HEK293 (cell line): ENCODE measurements around the gene PPY.

Source experiments
- SCRT1 ChIP-seq: fragments of 450-650 bp; formaldehyde crosslinking; IDR thresholded peaks from 2 replicates; pipeline ENCODE4 v1.5.1; 2016; ENCODE audit warnings: missing biosample characterization, missing genetic modification characterization, borderline replicate concordance
- SP7 ChIP-seq: fragments of 450-650 bp; formaldehyde crosslinking; IDR thresholded peaks from 2 replicates; pipeline ENCODE4 v1.5.1; 2016; ENCODE audit warnings: missing biosample characterization, missing genetic modification characterization
- ZFP3 ChIP-seq: fragments of 450-650 bp; formaldehyde crosslinking; IDR thresholded peaks from 2 replicates; pipeline ENCODE4 v1.5.1; 2016; ENCODE audit warnings: low read depth, missing biosample characterization, missing genetic modification characterization
- ZNF169 ChIP-seq: fragments of 450-650 bp; formaldehyde crosslinking; IDR thresholded peaks from 2 replicates; pipeline ENCODE4 v1.5.1; 2016; ENCODE audit warnings: missing biosample characterization, missing genetic modification characterization
- ZNF24 ChIP-seq: fragments of 450-650 bp; formaldehyde crosslinking; IDR thresholded peaks from 2 replicates; pipeline ENCODE4 v1.5.1; 2016; ENCODE audit warnings: missing biosample characterization, missing genetic modification characterization
- ZNF292 ChIP-seq: fragments of 450-650 bp; formaldehyde crosslinking; IDR thresholded peaks from 2 replicates; pipeline ENCODE4 v1.5.1; 2016; ENCODE audit warnings: low read depth, missing biosample characterization, missing genetic modification characterization, borderline replicate concordance
- ZNF341 ChIP-seq: fragments of 450-650 bp; formaldehyde crosslinking; IDR thresholded peaks from 2 replicates; pipeline ENCODE4; 2016; ENCODE audit warnings: low read depth, missing biosample characterization, missing genetic modification characterization
- ZNF433 ChIP-seq: fragments of 450-650 bp; formaldehyde crosslinking; IDR thresholded peaks from 2 replicates; pipeline ENCODE4 v1.5.1; 2016; ENCODE audit warnings: missing biosample characterization, missing genetic modification characterization, low read depth
- TF ChIP-seq, protein P1 (sequence below): fragments of 450-650 bp; formaldehyde crosslinking; IDR thresholded peaks from 2 replicates; pipeline ENCODE4 v1.5.1; 2016; ENCODE audit warnings: missing biosample characterization, missing genetic modification characterization
- TF ChIP-seq, protein P2 (sequence below): fragments of 450-650 bp; formaldehyde crosslinking; IDR thresholded peaks from 2 replicates; pipeline ENCODE4; 2016; ENCODE audit warnings: missing biosample characterization, missing genetic modification characterization
- TF ChIP-seq, protein P3 (sequence below): fragments of 450-650 bp; formaldehyde crosslinking; IDR thresholded peaks from 2 replicates; pipeline ENCODE4 v1.5.1; 2016; ENCODE audit warnings: missing biosample characterization, missing genetic modification characterization
- TF ChIP-seq, protein P4 (sequence below): fragments of 450-650 bp; formaldehyde crosslinking; IDR thresholded peaks from 2 replicates; pipeline ENCODE4 v1.5.1; 2016; ENCODE audit warnings: missing biosample characterization, missing genetic modification characterization
- TF ChIP-seq, protein P5 (sequence below): fragments of 450-650 bp; formaldehyde crosslinking; IDR thresholded peaks from 2 replicates; pipeline ENCODE4 v1.5.1; 2017; ENCODE audit warnings: missing biosample characterization, mild to moderate bottlenecking, missing genetic modification characterization, moderate library complexity

DNA sequence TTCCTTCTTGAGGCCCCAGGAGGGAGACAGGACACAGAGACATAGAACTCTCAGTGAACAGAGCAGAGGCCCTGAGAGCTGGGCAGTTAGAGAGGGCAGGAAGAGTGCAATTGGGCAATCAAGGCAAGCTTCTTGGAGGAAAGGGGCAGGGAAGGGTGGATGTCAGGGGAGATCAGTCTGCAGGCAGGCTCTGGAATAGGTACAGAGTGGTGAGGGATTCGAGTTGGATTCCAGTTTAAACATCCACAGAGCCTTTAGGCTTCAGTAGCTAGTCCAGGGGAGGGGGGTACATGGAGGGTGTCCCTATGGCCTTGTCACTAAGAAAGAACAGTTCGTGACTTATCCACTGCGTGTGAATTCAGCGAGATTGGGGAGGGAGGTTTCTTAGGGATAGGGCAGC, 9.5 kb upstream of the PPY start:
- no peak for TF ChIP-seq ZNF169
- TF ChIP-seq, protein P1, sequence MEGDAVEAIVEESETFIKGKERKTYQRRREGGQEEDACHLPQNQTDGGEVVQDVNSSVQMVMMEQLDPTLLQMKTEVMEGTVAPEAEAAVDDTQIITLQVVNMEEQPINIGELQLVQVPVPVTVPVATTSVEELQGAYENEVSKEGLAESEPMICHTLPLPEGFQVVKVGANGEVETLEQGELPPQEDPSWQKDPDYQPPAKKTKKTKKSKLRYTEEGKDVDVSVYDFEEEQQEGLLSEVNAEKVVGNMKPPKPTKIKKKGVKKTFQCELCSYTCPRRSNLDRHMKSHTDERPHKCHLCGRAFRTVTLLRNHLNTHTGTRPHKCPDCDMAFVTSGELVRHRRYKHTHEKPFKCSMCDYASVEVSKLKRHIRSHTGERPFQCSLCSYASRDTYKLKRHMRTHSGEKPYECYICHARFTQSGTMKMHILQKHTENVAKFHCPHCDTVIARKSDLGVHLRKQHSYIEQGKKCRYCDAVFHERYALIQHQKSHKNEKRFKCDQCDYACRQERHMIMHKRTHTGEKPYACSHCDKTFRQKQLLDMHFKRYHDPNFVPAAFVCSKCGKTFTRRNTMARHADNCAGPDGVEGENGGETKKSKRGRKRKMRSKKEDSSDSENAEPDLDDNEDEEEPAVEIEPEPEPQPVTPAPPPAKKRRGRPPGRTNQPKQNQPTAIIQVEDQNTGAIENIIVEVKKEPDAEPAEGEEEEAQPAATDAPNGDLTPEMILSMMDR = no peak
- TF ChIP-seq, protein P2, sequence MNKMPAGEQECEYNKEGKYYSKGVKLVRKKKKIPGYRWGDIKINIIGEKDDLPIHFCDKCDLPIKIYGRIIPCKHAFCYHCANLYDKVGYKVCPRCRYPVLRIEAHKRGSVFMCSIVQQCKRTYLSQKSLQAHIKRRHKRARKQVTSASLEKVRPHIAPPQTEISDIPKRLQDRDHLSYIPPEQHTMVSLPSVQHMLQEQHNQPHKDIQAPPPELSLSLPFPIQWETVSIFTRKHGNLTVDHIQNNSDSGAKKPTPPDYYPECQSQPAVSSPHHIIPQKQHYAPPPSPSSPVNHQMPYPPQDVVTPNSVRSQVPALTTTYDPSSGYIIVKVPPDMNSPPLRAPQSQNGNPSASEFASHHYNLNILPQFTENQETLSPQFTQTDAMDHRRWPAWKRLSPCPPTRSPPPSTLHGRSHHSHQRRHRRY (tag by site-specific recombination) = no peak
- no peak for TF ChIP-seq ZFP3
- TF ChIP-seq ZNF292 (tag by site-specific recombination) = no peak
- TF ChIP-seq ZNF433 (tag by site-specific recombination) = no peak
- TF ChIP-seq, protein P3, sequence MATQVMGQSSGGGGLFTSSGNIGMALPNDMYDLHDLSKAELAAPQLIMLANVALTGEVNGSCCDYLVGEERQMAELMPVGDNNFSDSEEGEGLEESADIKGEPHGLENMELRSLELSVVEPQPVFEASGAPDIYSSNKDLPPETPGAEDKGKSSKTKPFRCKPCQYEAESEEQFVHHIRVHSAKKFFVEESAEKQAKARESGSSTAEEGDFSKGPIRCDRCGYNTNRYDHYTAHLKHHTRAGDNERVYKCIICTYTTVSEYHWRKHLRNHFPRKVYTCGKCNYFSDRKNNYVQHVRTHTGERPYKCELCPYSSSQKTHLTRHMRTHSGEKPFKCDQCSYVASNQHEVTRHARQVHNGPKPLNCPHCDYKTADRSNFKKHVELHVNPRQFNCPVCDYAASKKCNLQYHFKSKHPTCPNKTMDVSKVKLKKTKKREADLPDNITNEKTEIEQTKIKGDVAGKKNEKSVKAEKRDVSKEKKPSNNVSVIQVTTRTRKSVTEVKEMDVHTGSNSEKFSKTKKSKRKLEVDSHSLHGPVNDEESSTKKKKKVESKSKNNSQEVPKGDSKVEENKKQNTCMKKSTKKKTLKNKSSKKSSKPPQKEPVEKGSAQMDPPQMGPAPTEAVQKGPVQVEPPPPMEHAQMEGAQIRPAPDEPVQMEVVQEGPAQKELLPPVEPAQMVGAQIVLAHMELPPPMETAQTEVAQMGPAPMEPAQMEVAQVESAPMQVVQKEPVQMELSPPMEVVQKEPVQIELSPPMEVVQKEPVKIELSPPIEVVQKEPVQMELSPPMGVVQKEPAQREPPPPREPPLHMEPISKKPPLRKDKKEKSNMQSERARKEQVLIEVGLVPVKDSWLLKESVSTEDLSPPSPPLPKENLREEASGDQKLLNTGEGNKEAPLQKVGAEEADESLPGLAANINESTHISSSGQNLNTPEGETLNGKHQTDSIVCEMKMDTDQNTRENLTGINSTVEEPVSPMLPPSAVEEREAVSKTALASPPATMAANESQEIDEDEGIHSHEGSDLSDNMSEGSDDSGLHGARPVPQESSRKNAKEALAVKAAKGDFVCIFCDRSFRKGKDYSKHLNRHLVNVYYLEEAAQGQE (tag by site-specific recombination) = no peak
- TF ChIP-seq, protein P4, sequence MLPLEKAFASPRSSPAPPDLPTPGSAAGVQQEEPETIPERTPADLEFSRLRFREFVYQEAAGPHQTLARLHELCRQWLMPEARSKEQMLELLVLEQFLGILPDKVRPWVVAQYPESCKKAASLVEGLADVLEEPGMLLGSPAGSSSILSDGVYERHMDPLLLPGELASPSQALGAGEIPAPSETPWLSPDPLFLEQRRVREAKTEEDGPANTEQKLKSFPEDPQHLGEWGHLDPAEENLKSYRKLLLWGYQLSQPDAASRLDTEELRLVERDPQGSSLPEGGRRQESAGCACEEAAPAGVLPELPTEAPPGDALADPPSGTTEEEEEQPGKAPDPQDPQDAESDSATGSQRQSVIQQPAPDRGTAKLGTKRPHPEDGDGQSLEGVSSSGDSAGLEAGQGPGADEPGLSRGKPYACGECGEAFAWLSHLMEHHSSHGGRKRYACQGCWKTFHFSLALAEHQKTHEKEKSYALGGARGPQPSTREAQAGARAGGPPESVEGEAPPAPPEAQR = no peak
- TF ChIP-seq SCRT1 (tag by site-specific recombination) = no peak
- no peak for TF ChIP-seq ZNF341 (tag by site-specific recombination)
- TF ChIP-seq, protein P5, sequence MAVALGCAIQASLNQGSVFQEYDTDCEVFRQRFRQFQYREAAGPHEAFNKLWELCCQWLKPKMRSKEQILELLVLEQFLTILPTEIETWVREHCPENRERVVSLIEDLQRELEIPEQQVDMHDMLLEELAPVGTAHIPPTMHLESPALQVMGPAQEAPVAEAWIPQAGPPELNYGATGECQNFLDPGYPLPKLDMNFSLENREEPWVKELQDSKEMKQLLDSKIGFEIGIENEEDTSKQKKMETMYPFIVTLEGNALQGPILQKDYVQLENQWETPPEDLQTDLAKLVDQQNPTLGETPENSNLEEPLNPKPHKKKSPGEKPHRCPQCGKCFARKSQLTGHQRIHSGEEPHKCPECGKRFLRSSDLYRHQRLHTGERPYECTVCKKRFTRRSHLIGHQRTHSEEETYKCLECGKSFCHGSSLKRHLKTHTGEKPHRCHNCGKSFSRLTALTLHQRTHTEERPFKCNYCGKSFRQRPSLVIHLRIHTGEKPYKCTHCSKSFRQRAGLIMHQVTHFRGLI (tag by site-specific recombination) = no peak
- no peak for TF ChIP-seq SP7 (tag by site-specific recombination)
- no peak for TF ChIP-seq ZNF24
